ENCODE results near the gene SERHL2. TPM values are rescaled to one million over a fixed set of nuclear protein-coding genes. Genes with fewer than 3 reads are reported as not detected.

Gene SERHL2
- polyA plus RNA-seq, 1 donor (not counting 4 experiments of a cell fraction or from before 2014, with no cell fraction given), result 2.5 TPM

GRCh38 chr22:42586381-42586780 is 32.6 kb downstream of the SERHL2 start:
- TF ChIP-seq EZH2 (IDR thresholded peaks at IDR 0.05; ENCODE audit: low read length), result no peak
- TF ChIP-seq, protein P1, sequence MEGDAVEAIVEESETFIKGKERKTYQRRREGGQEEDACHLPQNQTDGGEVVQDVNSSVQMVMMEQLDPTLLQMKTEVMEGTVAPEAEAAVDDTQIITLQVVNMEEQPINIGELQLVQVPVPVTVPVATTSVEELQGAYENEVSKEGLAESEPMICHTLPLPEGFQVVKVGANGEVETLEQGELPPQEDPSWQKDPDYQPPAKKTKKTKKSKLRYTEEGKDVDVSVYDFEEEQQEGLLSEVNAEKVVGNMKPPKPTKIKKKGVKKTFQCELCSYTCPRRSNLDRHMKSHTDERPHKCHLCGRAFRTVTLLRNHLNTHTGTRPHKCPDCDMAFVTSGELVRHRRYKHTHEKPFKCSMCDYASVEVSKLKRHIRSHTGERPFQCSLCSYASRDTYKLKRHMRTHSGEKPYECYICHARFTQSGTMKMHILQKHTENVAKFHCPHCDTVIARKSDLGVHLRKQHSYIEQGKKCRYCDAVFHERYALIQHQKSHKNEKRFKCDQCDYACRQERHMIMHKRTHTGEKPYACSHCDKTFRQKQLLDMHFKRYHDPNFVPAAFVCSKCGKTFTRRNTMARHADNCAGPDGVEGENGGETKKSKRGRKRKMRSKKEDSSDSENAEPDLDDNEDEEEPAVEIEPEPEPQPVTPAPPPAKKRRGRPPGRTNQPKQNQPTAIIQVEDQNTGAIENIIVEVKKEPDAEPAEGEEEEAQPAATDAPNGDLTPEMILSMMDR (optimal IDR thresholded peaks at IDR 0.05 in 1 of 3, IDR thresholded peaks at IDR 0.05 in 1 of 3, conservative IDR thresholded peaks at IDR 0.05 in 1 of 3; ENCODE audit: extremely low read depth in 1 of 3, insufficient read depth in 2 of 3, low read length in 3 of 3), result no peak
- no peak overlapping the region for H2AFZ ChIP-seq (ENCODE audit: control insufficient read depth, low read length)
- no peaks in the 10 kb centered on the region for H3K9me3 ChIP-seq (ENCODE audit: control insufficient read depth, low read depth, low read length)
- no peak for DNase-seq (ENCODE audit: low read depth, low spot score)
- H3K9me1 ChIP-seq (ENCODE audit: control insufficient read depth, extremely low read depth, insufficient read depth, low read length), result no peaks in the 10 kb centered on the region
- dilution Hi-C loops (cut with MboI; ENCODE audit: extremely low pct_ligation_motif_present, low sequenced_read_pairs), result no loop called here
- no peak overlapping the region for H3K27ac ChIP-seq (ENCODE audit: control insufficient read depth, insufficient read depth, low read length)
- H3K4me3 ChIP-seq (ENCODE audit: control insufficient read depth in 2 of 3, extremely low read depth in 1 of 3, insufficient read depth in 2 of 3, low read depth in 1 of 3, low read length in 3 of 3), result no peak overlapping the region
- no peak for FAIRE-seq
- peaks cover 29 to 39% of the 10 kb centered on the region in 2 experiments for H3K36me3 ChIP-seq (ENCODE audit: control insufficient read depth in 2 of 2, extremely low read depth in 1 of 2, insufficient read depth in 2 of 2, low read length in 2 of 2)
- H3K4me1 ChIP-seq (ENCODE audit: control insufficient read depth, extremely low read depth, insufficient read depth, low read length), result no peaks in the 10 kb centered on the region
- peaks cover 3% of the 10 kb centered on the region for H3K79me2 ChIP-seq (ENCODE audit: control insufficient read depth, insufficient read depth, low read length)
- H3K9ac ChIP-seq (ENCODE audit: control insufficient read depth, extremely low read depth, insufficient read depth, low read length), result no peak overlapping the region
- no peak overlapping the region for H3K4me2 ChIP-seq (ENCODE audit: control insufficient read depth, extremely low read depth, insufficient read depth, low read depth, low read length)
- H3K27me3 ChIP-seq (ENCODE audit: control insufficient read depth, extremely low read depth, insufficient read depth, low read length), result no peaks in the 10 kb centered on the region
- H4K20me1 ChIP-seq (ENCODE audit: control insufficient read depth, extremely low read depth, insufficient read depth, low read length), result no peaks in the 10 kb centered on the region

- Histone ChIP-seq H4K20me1 (ENCODE audit: control insufficient read depth, extremely low read depth, insufficient read depth, low read length) (peaks cover 3% of the 10 kb centered on the region), H3K27me3 (ENCODE audit: control insufficient read depth, extremely low read depth, insufficient read depth, low read length) (no peaks in the 10 kb centered on the region), H3K9me3 (ENCODE audit: control insufficient read depth, low read depth, low read length) (no peaks in the 10 kb centered on the region), H3K4me2 (ENCODE audit: control insufficient read depth, extremely low read depth, insufficient read depth, low read depth, low read length) (no peak overlapping the region), H3K79me2 (ENCODE audit: control insufficient read depth, insufficient read depth, low read length) (no peaks in the 10 kb centered on the region), H2AFZ (ENCODE audit: control insufficient read depth, low read length) (no peak overlapping the region), H3K4me1 (ENCODE audit: control insufficient read depth, extremely low read depth, insufficient read depth, low read length) (no peaks in the 10 kb centered on the region), H3K27ac (ENCODE audit: control insufficient read depth, insufficient read depth, low read length) (no peak overlapping the region), H3K9ac (ENCODE audit: control insufficient read depth, extremely low read depth, insufficient read depth, low read length) (no peak overlapping the region), H3K4me3 (ENCODE audit: control insufficient read depth in 2 of 3, extremely low read depth in 1 of 3, insufficient read depth in 2 of 3, low read depth in 1 of 3, low read length in 3 of 3) (no peak overlapping the region), H3K9me1 (ENCODE audit: control insufficient read depth, extremely low read depth, insufficient read depth, low read length) (no peaks in the 10 kb centered on the region), H3K36me3 (ENCODE audit: control insufficient read depth in 2 of 2, extremely low read depth in 1 of 2, insufficient read depth in 2 of 2, low read length in 2 of 2) (peaks cover 41 to 48% of the 10 kb centered on the region in 2 experiments)
- DNase-seq (ENCODE audit: low read depth, low spot score) (no peak), FAIRE-seq (no peak)
- dilution Hi-C loops (cut with MboI; ENCODE audit: extremely low pct_ligation_motif_present, low sequenced_read_pairs), result no loop called here
- no peak for TF ChIP-seq EZH2 (IDR thresholded peaks at IDR 0.05; ENCODE audit: low read length)
- TF ChIP-seq, protein P1 (optimal IDR thresholded peaks at IDR 0.05 in 1 of 3, IDR thresholded peaks at IDR 0.05 in 1 of 3, conservative IDR thresholded peaks at IDR 0.05 in 1 of 3; ENCODE audit: extremely low read depth in 1 of 3, insufficient read depth in 2 of 3, low read length in 3 of 3), result no peak
These were observed 33.9 kb downstream of the SERHL2 start for GRCh38 chr22:42587588-42588175.

Measured in keratinocyte (primary cell).